HCT116 (cell line): Measurements from ENCODE around the gene TNNI2. TPM values are rescaled to one million over a fixed set of nuclear protein-coding genes. Genes with fewer than 3 reads are reported as not detected.

Experiments used
- ATAC-seq: fragments of 200-7000 bp; cut with Tn5 transposase; 2 replicates; pipeline ENCODE4 v1.9.1; 2020; ENCODE audit warnings: mild to moderate bottlenecking, moderate library complexity
- BruUV-seq: library from RNA; stranded (reverse); fragments of 400-500 nt; replicated peaks from 2 replicates; lab custom pipeline; 2021; lab: Mats Ljungman, UMichigan
- CTCF ChIA-PET: fragments of 300-600 bp; sonication (Branson Sonifier 250); formaldehyde crosslinking; loops from one replicate; lab custom pipeline; 2021; ENCODE audit warnings: antibody characterized with exemption; lab: Charles Lee
- POLR2A ChIA-PET: fragments of 300-600, 350-600 bp; sonication (Branson Sonifier 250); formaldehyde crosslinking; loops from one replicate; lab custom pipeline; 2021; ENCODE audit warnings: antibody characterized with exemption; lab: Charles Lee
- RAD21 ChIA-PET, 2 experiments: fragments of 300-600 bp; sonication (Branson Sonifier 250); formaldehyde crosslinking; loops; one replicate each; lab custom pipeline; 2023; ENCODE audit warnings: low total read pairs in 2 of 2; ENCODE audit not compliant: uncharacterized antibody in 2 of 2, unreplicated experiment in 2 of 2, low non-redundant PET in 1 of 2; lab: Charles Lee
- DNase-seq: peaks from one replicate; pipeline ENCODE4 v3.0.0-alpha.2; 2010; ENCODE audit warnings: low read depth, low spot score
- H2AFZ ChIP-seq: fragments of 200-600 bp; shearing (Covaris generic), sonication (generic); 2 replicates; pipeline ENCODE4 v1.6.1; 2017; ENCODE audit warnings: low read depth, mixed run types, mixed read lengths, antibody characterized with exemption, low read length; ENCODE audit not compliant: poor library complexity, severe bottlenecking
- H3K27ac ChIP-seq: 2 replicates; pipeline ENCODE4 v1.5.1; 2012; ENCODE audit warnings: low read depth, low read length
- H3K27me3 ChIP-seq: fragments of 200-600 bp; sonication (generic); 2 replicates; pipeline ENCODE4 v1.6.1; 2016; ENCODE audit warnings: mixed run types, low read length, mixed read lengths; ENCODE audit not compliant: insufficient read depth
- H3K36me3 ChIP-seq, 2 experiments: fragments of 200-500 bp in 1 of 2; fragments of 200-600 bp in 1 of 2; sonication (Bioruptor generic) in 1 of 2; sonication (generic) in 1 of 2; 2 replicates each; pipeline versions ENCODE4 v1.5.1 to v1.6.1; 2014 to 2016; ENCODE audit warnings: low read length in 2 of 2, inconsistent platforms in 1 of 2, mixed read lengths in 1 of 2, mixed run types in 1 of 2; ENCODE audit not compliant: insufficient read depth in 2 of 2, control insufficient read depth in 1 of 2
- H3K4me1 ChIP-seq, 2 experiments: fragments of 200-600 bp in 1 of 2; sonication (generic) in 1 of 2; 2 replicates each; pipeline versions ENCODE4 v1.5.1 to v1.6.1; 2012 to 2017; ENCODE audit warnings: low read length in 2 of 2, inconsistent platforms in 1 of 2, mild to moderate bottlenecking in 1 of 2, mixed read lengths in 1 of 2, mixed run types in 1 of 2, moderate library complexity in 1 of 2; ENCODE audit not compliant: insufficient read depth in 2 of 2, control insufficient read depth in 1 of 2
- H3K4me2 ChIP-seq: fragments of 200-600 bp; sonication (generic); 2 replicates; pipeline ENCODE4 v1.6.1; 2017; ENCODE audit warnings: mixed run types, low read length, mixed read lengths
- H3K4me3 ChIP-seq, 2 experiments: fragments of 200-600 bp in 1 of 2; sonication (generic) in 1 of 2; replicated peaks in 1 of 2; 2 replicates each; pipeline ENCODE4 v1.5.1; 2011 to 2016; ENCODE audit warnings: low read length in 2 of 2, control low read depth in 1 of 2, low read depth in 1 of 2, mild to moderate bottlenecking in 1 of 2, mixed read lengths in 1 of 2, mixed run types in 1 of 2
- H3K79me2 ChIP-seq: fragments of 200-600 bp; sonication (generic); 2 replicates; pipeline ENCODE4 v1.6.1; 2017; ENCODE audit warnings: mild to moderate bottlenecking, mixed run types, low read length, moderate library complexity, mixed read lengths; ENCODE audit not compliant: insufficient read depth
- H3K9ac ChIP-seq: fragments of 200-600 bp; sonication (generic); 2 replicates; pipeline ENCODE4 v1.6.1; 2016; ENCODE audit warnings: low read length, mixed read lengths
- H3K9me2 ChIP-seq: fragments of 200-600 bp; sonication (generic), shearing (Covaris generic); 2 replicates; pipeline ENCODE4 v1.6.1; 2017; ENCODE audit warnings: mixed run types, mild to moderate bottlenecking, moderate library complexity; ENCODE audit not compliant: insufficient read depth
- H3K9me3 ChIP-seq, 2 experiments: fragments of 200-500 bp in 1 of 2; fragments of 200-600 bp in 1 of 2; sonication (Bioruptor generic) in 1 of 2; sonication (generic) in 1 of 2; 2 replicates each; pipeline ENCODE4 v1.6.1; 2014 to 2017; ENCODE audit warnings: low read length in 2 of 2, mixed read lengths in 2 of 2, inconsistent platforms in 1 of 2, low read depth in 1 of 2, mild to moderate bottlenecking in 1 of 2, mixed run types in 1 of 2, moderate library complexity in 1 of 2; ENCODE audit not compliant: control insufficient read depth in 1 of 2, insufficient read depth in 1 of 2
- H4K20me1 ChIP-seq: fragments of 200-600 bp; sonication (generic), shearing (Covaris generic); 2 replicates; pipeline ENCODE4 v1.6.1; 2017; ENCODE audit warnings: mixed run types, mild to moderate bottlenecking, moderate library complexity; ENCODE audit not compliant: insufficient read depth
- ATF3 ChIP-seq: IDR thresholded peaks from 2 replicates; pipeline ENCODE4 v1.6.1; 2012
- CBX3 ChIP-seq: IDR thresholded peaks from 2 replicates; pipeline ENCODE4 v1.6.1; 2012; ENCODE audit warnings: low read depth
- CEBPB ChIP-seq: IDR thresholded peaks from 2 replicates; pipeline ENCODE4 v1.6.1; 2012; ENCODE audit warnings: low read depth
- CTCF ChIP-seq, 3 experiments: fragments of 200-600 bp in 1 of 3; sonication (generic) in 1 of 3; IDR thresholded peaks in 2 of 3; conservative IDR thresholded peaks in 1 of 3; 2 replicates each; pipeline ENCODE4 v1.5.1; 2012 to 2017; ENCODE audit warnings: low read depth in 2 of 3, low read length in 2 of 3, antibody characterized with exemption in 1 of 3, borderline replicate concordance in 1 of 3, control low read depth in 1 of 3, mild to moderate bottlenecking in 1 of 3, mixed read lengths in 1 of 3, mixed run types in 1 of 3, moderate library complexity in 1 of 3; ENCODE audit not compliant: insufficient read depth in 1 of 3
- EGR1 ChIP-seq: IDR thresholded peaks from 2 replicates; pipeline ENCODE4 v1.6.1; 2012; ENCODE audit warnings: low read depth
- ELF1 ChIP-seq: IDR thresholded peaks from 2 replicates; pipeline ENCODE4 v1.6.1; 2012; ENCODE audit warnings: low read depth, borderline replicate concordance
- EZH2phosphoT487 ChIP-seq: fragments of 200-600 bp; IDR thresholded peaks from 2 replicates; pipeline ENCODE4 v1.6.1; 2018; ENCODE audit warnings: antibody characterized with exemption, borderline replicate concordance
- FOSL1 ChIP-seq: IDR thresholded peaks from 2 replicates; pipeline ENCODE4 v1.6.1; 2012; ENCODE audit warnings: low read depth
- JUND ChIP-seq: IDR thresholded peaks from 2 replicates; pipeline ENCODE4 v1.6.1; 2012
- MAX ChIP-seq: IDR thresholded peaks from 2 replicates; pipeline ENCODE4 v1.6.1; 2012
- POLR2AphosphoS5 ChIP-seq: IDR thresholded peaks from 2 replicates; pipeline ENCODE4 v1.6.1; 2011; ENCODE audit warnings: mild to moderate bottlenecking, low read depth, low read length, moderate library complexity
- RAD21 ChIP-seq: IDR thresholded peaks from 2 replicates; pipeline ENCODE4 v1.6.1; 2012; ENCODE audit warnings: low read depth, mild to moderate bottlenecking
- REST ChIP-seq: IDR thresholded peaks from 2 replicates; pipeline ENCODE4 v1.6.1; 2012; ENCODE audit warnings: low read depth
- SRF ChIP-seq: IDR thresholded peaks from 2 replicates; pipeline ENCODE4 v1.6.1; 2012; ENCODE audit warnings: low read depth
- YY1 ChIP-seq: IDR thresholded peaks from 2 replicates; pipeline ENCODE4 v1.6.1; 2011; ENCODE audit warnings: low read length, low read depth, moderate library complexity, mild to moderate bottlenecking; ENCODE audit not compliant: insufficient replicate concordance; ENCODE audit errors: extremely low read depth
- ZFX ChIP-seq: fragments of 450-650 bp; IDR thresholded peaks from 2 replicates; pipeline ENCODE4 v1.6.1; 2017
- ZNF274 ChIP-seq: fragments of 200-500 bp; sonication (Bioruptor generic); IDR thresholded peaks from 2 replicates; pipeline ENCODE4 v1.6.1; 2014; ENCODE audit warnings: mild to moderate bottlenecking, low read depth, low read length, inconsistent platforms
- intact Hi-C: fragments of 100-400 bp; cut with micrococcal nuclease; formaldehyde crosslinking; loops from 2 replicates; pipeline ENCODE4 v1.10.0; 2022
- total RNA-seq: library from RNA; stranded (reverse); gene quantifications from one replicate; pipeline ENCODE4 v1.2.1, GENCODE V29; 2021; ENCODE audit not compliant: unreplicated experiment

TNNI2 gene
- total RNA-seq, 1 experiment from 2014 or later = not detected

GRCh38 chr11:1844221-1845094 is 5.7 kb downstream of the TNNI2 start:
- Histone ChIP-seq H3K4me1 (no peaks in the 10 kb centered on the region), H3K36me3 (no peaks in the 10 kb centered on the region), H3K27ac (no peak overlapping the region), H3K4me3 (no peak overlapping the region), H3K79me2 (no peaks in the 10 kb centered on the region), H3K9me3 (no peaks in the 10 kb centered on the region), H3K9me2 (no peaks in the 10 kb centered on the region), H4K20me1 (no peaks in the 10 kb centered on the region), H3K9ac (no peak overlapping the region), H3K27me3 (no peaks in the 10 kb centered on the region), H3K4me2 (no peak overlapping the region), H2AFZ (no peak overlapping the region)
- POLR2A ChIA-PET = no interaction called here
- RAD21 ChIA-PET = no interaction called here
- CTCF ChIA-PET = no interaction called here
- intact Hi-C loops = no loop called here
- ATAC-seq (no peak), DNase-seq (no peak)
- no TSS peak for BruUV-seq
- TF ChIP-seq JUND (no peak), CTCF (IDR thresholded peaks at IDR 0.05 in 2 of 3, conservative IDR thresholded peaks at IDR 0.05 in 1 of 3; ENCODE audit: borderline replicate concordance in 1 of 3, insufficient read depth in 1 of 3, low read depth in 2 of 3, low read length in 2 of 3) (no peak), ZFX (no peak), SRF (no peak), ELF1 (no peak), CEBPB (no peak), FOSL1 (no peak), CBX3 (no peak), POLR2AphosphoS5 (no peak), EZH2phosphoT487 (no peak), MAX (no peak), REST (no peak), ZNF274 (no peak), EGR1 (no peak), ATF3 (no peak), YY1 (no peak), RAD21 (no peak)
